ENCODE results near the gene TRIM15.

- TF ChIP-seq POLR2A (IDR thresholded peaks at IDR 0.05) (no peak), EP300 (IDR thresholded peaks at IDR 0.05) (no peak)
- TF ChIP-seq, protein P1, sequence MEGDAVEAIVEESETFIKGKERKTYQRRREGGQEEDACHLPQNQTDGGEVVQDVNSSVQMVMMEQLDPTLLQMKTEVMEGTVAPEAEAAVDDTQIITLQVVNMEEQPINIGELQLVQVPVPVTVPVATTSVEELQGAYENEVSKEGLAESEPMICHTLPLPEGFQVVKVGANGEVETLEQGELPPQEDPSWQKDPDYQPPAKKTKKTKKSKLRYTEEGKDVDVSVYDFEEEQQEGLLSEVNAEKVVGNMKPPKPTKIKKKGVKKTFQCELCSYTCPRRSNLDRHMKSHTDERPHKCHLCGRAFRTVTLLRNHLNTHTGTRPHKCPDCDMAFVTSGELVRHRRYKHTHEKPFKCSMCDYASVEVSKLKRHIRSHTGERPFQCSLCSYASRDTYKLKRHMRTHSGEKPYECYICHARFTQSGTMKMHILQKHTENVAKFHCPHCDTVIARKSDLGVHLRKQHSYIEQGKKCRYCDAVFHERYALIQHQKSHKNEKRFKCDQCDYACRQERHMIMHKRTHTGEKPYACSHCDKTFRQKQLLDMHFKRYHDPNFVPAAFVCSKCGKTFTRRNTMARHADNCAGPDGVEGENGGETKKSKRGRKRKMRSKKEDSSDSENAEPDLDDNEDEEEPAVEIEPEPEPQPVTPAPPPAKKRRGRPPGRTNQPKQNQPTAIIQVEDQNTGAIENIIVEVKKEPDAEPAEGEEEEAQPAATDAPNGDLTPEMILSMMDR (IDR thresholded peaks at IDR 0.05) = no peak
Measured at GRCh38 chr6:30136570-30137286, 26.6 kb upstream of the TRIM15 start.

All from ovary (tissue), 3 donors.